Hepatocyte (in vitro differentiated cells): Measurements from ENCODE around the gene TMA16. TPM values are rescaled to one million over a fixed set of nuclear protein-coding genes. Genes with fewer than 3 reads are reported as not detected.

ENCODE experiments used
- DNase-seq: peaks from one replicate; pipeline ENCODE4 v3.0.0-alpha.2; 2016; ENCODE audit warnings: low spot score
- H2AFZ ChIP-seq: fragments of 200-600 bp; sonication (generic); 2 replicates; pipeline ENCODE4 v1.6.0; 2016; ENCODE audit warnings: antibody characterized with exemption, mild to moderate bottlenecking
- H3K27ac ChIP-seq: fragments of 200-600 bp; sonication (generic); 2 replicates; pipeline ENCODE4 v1.5.1; 2016; ENCODE audit warnings: mild to moderate bottlenecking
- H3K27me3 ChIP-seq: fragments of 200-600 bp; sonication (generic); 2 replicates; pipeline ENCODE4 v1.6.1; 2016
- H3K36me3 ChIP-seq: fragments of 200-600 bp; sonication (generic); replicated peaks from 2 replicates; pipeline ENCODE4 v1.5.1; 2016; ENCODE audit warnings: low read depth; ENCODE audit not compliant: insufficient read depth
- H3K4me1 ChIP-seq: fragments of 200-600 bp; sonication (generic); 2 replicates; pipeline ENCODE4 v1.5.1; 2016; ENCODE audit warnings: mild to moderate bottlenecking, moderate library complexity; ENCODE audit not compliant: insufficient read depth
- H3K4me2 ChIP-seq: fragments of 200-600 bp; sonication (generic); 2 replicates; pipeline ENCODE4 v1.6.0; 2016
- H3K4me3 ChIP-seq: fragments of 200-600 bp; sonication (generic); 2 replicates; pipeline ENCODE4 v1.5.1; 2016; ENCODE audit warnings: mild to moderate bottlenecking
- H3K79me2 ChIP-seq: fragments of 200-600 bp; sonication (generic); 2 replicates; pipeline ENCODE4 v1.6.0; 2017; ENCODE audit warnings: mild to moderate bottlenecking
- H3K9me2 ChIP-seq: fragments of 200-600 bp; sonication (generic); replicated peaks from 2 replicates; pipeline ENCODE4 v1.6.0; 2017; ENCODE audit warnings: mild to moderate bottlenecking; ENCODE audit not compliant: insufficient read depth
- H3K9me3 ChIP-seq: fragments of 200-600 bp; sonication (generic); 2 replicates; pipeline ENCODE4 v1.5.1; 2016; ENCODE audit warnings: low read depth, mild to moderate bottlenecking
- H4K20me1 ChIP-seq: fragments of 200-600 bp; sonication (generic); 2 replicates; pipeline ENCODE4 v1.6.0; 2016; ENCODE audit warnings: mild to moderate bottlenecking; ENCODE audit not compliant: insufficient read depth, poor library complexity, severe bottlenecking
- EZH2 ChIP-seq: fragments of 200-600 bp; sonication (generic); IDR thresholded peaks from 2 replicates; pipeline ENCODE4 v1.6.1; 2016; ENCODE audit warnings: antibody characterized with exemption, mild to moderate bottlenecking, borderline replicate concordance
- EZH2phosphoT487 ChIP-seq: fragments of 200-600 bp; sonication (generic); IDR thresholded peaks from one replicate; pipeline ENCODE4 v1.6.1; 2018; ENCODE audit warnings: antibody characterized with exemption, mild to moderate bottlenecking, low read depth, moderate library complexity; ENCODE audit not compliant: unreplicated experiment, severe bottlenecking
- WGBS: methylation state at CpG from one replicate; pipeline ENCODE4 v1.1.6; 2016; ENCODE audit warnings: low lambda C conversion rate; ENCODE audit errors: missing lambda C conversion rate; 5-methylcytosine and 5-hydroxymethylcytosine counted together
- polyA plus RNA-seq: library from polyadenylated mRNA; unstranded; fragments of >200 nt; fragmentation: Nextera tagmentation; extraction: Ambion mirVana; gene quantifications from 2 replicates; pipeline ENCODE4 v1.2.1, GENCODE V29; 2016
- total RNA-seq: library from RNA; depleted of rRNA; stranded (reverse); fragments of >200 nt; gene quantifications from 2 replicates; pipeline ENCODE4 v1.2.3, GENCODE V29; 2014
- TF ChIP-seq, protein P1 (sequence below): fragments of 200-600 bp; sonication (generic); IDR thresholded peaks from 2 replicates; pipeline ENCODE4 v1.5.1; 2016; ENCODE audit warnings: antibody characterized with exemption, mild to moderate bottlenecking; ENCODE audit not compliant: poor library complexity

Gene TMA16
- total and polyA plus RNA-seq, 2 experiments from 2014 or later, result 10.9 to 24.9 TPM

DNA sequence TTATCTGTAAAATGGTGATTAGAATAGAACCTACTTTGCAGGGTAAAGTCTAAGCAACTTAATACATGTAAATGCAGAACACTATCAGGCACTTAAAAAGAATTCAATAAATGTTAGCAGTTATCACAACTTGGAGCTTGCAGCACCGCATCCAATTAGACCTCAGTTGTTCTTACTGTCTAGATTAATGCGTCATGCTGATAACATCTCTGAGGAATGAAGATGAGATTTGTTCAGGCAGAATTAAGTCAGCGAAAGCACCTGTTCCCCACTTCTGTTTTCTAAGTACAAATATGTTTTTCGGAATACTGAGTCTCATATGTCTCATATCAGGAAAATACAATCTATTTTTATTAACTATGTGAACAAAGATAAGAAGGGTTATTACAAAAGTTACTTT lies 58.7 kb downstream of the TMA16 start:
- H3K4me3 ChIP-seq, result no peak overlapping the region
- H3K36me3 ChIP-seq, result no peaks in the 10 kb centered on the region
- TF ChIP-seq, protein P1, sequence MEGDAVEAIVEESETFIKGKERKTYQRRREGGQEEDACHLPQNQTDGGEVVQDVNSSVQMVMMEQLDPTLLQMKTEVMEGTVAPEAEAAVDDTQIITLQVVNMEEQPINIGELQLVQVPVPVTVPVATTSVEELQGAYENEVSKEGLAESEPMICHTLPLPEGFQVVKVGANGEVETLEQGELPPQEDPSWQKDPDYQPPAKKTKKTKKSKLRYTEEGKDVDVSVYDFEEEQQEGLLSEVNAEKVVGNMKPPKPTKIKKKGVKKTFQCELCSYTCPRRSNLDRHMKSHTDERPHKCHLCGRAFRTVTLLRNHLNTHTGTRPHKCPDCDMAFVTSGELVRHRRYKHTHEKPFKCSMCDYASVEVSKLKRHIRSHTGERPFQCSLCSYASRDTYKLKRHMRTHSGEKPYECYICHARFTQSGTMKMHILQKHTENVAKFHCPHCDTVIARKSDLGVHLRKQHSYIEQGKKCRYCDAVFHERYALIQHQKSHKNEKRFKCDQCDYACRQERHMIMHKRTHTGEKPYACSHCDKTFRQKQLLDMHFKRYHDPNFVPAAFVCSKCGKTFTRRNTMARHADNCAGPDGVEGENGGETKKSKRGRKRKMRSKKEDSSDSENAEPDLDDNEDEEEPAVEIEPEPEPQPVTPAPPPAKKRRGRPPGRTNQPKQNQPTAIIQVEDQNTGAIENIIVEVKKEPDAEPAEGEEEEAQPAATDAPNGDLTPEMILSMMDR, result no peak
- TF ChIP-seq EZH2phosphoT487 (no peak), EZH2 (no peak)
- H3K27me3 ChIP-seq, result no peaks in the 10 kb centered on the region
- 85% methylated on average over 4 of the region's 4 CpGs for WGBS
- no peaks in the 10 kb centered on the region for H3K79me2 ChIP-seq
- H3K27ac ChIP-seq, result no peak overlapping the region
- no peak overlapping the region for H2AFZ ChIP-seq
- no peaks in the 10 kb centered on the region for H3K9me2 ChIP-seq
- H3K9me3 ChIP-seq, result no peaks in the 10 kb centered on the region
- H4K20me1 ChIP-seq, result no peaks in the 10 kb centered on the region
- H3K4me1 ChIP-seq, result no peaks in the 10 kb centered on the region
- no peak for DNase-seq
- no peak overlapping the region for H3K4me2 ChIP-seq

- no peaks in the 10 kb centered on the region for H3K27me3 ChIP-seq
- no peaks in the 10 kb centered on the region for H3K9me2 ChIP-seq
- no peaks in the 10 kb centered on the region for H3K79me2 ChIP-seq
- H2AFZ ChIP-seq, result no peak overlapping the region
- H3K4me3 ChIP-seq, result no peak overlapping the region
- H3K9me3 ChIP-seq, result no peaks in the 10 kb centered on the region
- no peaks in the 10 kb centered on the region for H3K4me1 ChIP-seq
- no peak overlapping the region for H3K4me2 ChIP-seq
- H3K36me3 ChIP-seq, result no peaks in the 10 kb centered on the region
- 59% methylated on average over 3 of the region's 3 CpGs for WGBS
- no peaks in the 10 kb centered on the region for H4K20me1 ChIP-seq
- TF ChIP-seq EZH2phosphoT487 (no peak), EZH2 (no peak)
- TF ChIP-seq, protein P1, result peak; percentile 78
- peak; percentile 38 for DNase-seq
- H3K27ac ChIP-seq, result no peak overlapping the region
These were observed 60.5 kb downstream of the TMA16 start for GRCh38 chr4:163554870-163555465.

DNA sequence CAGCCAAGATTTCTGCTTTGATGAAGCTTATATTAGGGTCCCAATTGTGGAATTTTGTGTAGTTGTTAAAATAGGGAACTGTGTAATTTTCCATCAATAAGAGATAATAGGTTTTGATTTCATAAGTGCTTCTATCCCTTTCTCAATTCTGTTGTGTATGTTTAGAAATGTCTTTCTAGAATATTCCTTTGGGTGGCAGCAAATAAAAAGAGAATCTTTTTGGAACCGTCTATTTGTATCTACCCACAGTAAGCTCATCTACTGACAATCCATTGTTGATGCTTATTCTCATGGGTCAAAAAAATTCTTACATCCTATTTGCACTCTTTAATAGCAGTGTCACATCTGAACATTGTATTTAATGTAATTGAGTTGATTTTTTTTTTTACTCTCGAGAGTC lies 61.7 kb downstream of the TMA16 start:
- no peak overlapping the region for H3K4me3 ChIP-seq
- no peaks in the 10 kb centered on the region for H3K27me3 ChIP-seq
- no peak for TF ChIP-seq EZH2phosphoT487
- TF ChIP-seq, protein P1, result peak; percentile 48
- H3K9me3 ChIP-seq, result no peaks in the 10 kb centered on the region
- no peak overlapping the region for H3K27ac ChIP-seq
- 57% methylated on average over 2 of the region's 2 CpGs for WGBS
- DNase-seq, result no peak
- H3K4me2 ChIP-seq, result no peak overlapping the region
- H3K9me2 ChIP-seq, result no peaks in the 10 kb centered on the region
- no peaks in the 10 kb centered on the region for H3K4me1 ChIP-seq
- no peaks in the 10 kb centered on the region for H3K79me2 ChIP-seq
- no peak overlapping the region for H2AFZ ChIP-seq
- H3K36me3 ChIP-seq, result no peaks in the 10 kb centered on the region
- H4K20me1 ChIP-seq, result no peaks in the 10 kb centered on the region
